HCT116 (cell line): ENCODE results near the gene METTL15. TPM values are rescaled to one million over a fixed set of nuclear protein-coding genes. Genes with fewer than 3 reads are reported as not detected.

Source experiments
- ATAC-seq: fragments of 200-7000 bp; cut with Tn5 transposase; 2 replicates; pipeline ENCODE4 v1.9.1; 2020; ENCODE audit warnings: mild to moderate bottlenecking, moderate library complexity
- BruUV-seq: library from RNA; stranded (reverse); fragments of 400-500 nt; replicated peaks from 2 replicates; lab custom pipeline; 2021; lab: Mats Ljungman, UMichigan
- CTCF ChIA-PET: fragments of 300-600 bp; sonication (Branson Sonifier 250); formaldehyde crosslinking; loops from one replicate; lab custom pipeline; 2021; ENCODE audit warnings: antibody characterized with exemption; lab: Charles Lee
- POLR2A ChIA-PET: fragments of 300-600, 350-600 bp; sonication (Branson Sonifier 250); formaldehyde crosslinking; loops from one replicate; lab custom pipeline; 2021; ENCODE audit warnings: antibody characterized with exemption; lab: Charles Lee
- RAD21 ChIA-PET, 2 experiments: fragments of 300-600 bp; sonication (Branson Sonifier 250); formaldehyde crosslinking; loops; one replicate each; lab custom pipeline; 2023; ENCODE audit warnings: low total read pairs in 2 of 2; ENCODE audit not compliant: uncharacterized antibody in 2 of 2, unreplicated experiment in 2 of 2, low non-redundant PET in 1 of 2; lab: Charles Lee
- DNase-seq: peaks from one replicate; pipeline ENCODE4 v3.0.0-alpha.2; 2010; ENCODE audit warnings: low read depth, low spot score
- H2AFZ ChIP-seq: fragments of 200-600 bp; shearing (Covaris generic), sonication (generic); 2 replicates; pipeline ENCODE4 v1.6.1; 2017; ENCODE audit warnings: low read depth, mixed run types, mixed read lengths, antibody characterized with exemption, low read length; ENCODE audit not compliant: poor library complexity, severe bottlenecking
- H3K27ac ChIP-seq: 2 replicates; pipeline ENCODE4 v1.5.1; 2012; ENCODE audit warnings: low read depth, low read length
- H3K27me3 ChIP-seq: fragments of 200-600 bp; sonication (generic); 2 replicates; pipeline ENCODE4 v1.6.1; 2016; ENCODE audit warnings: mixed run types, low read length, mixed read lengths; ENCODE audit not compliant: insufficient read depth
- H3K36me3 ChIP-seq, 2 experiments: fragments of 200-500 bp in 1 of 2; fragments of 200-600 bp in 1 of 2; sonication (Bioruptor generic) in 1 of 2; sonication (generic) in 1 of 2; 2 replicates each; pipeline versions ENCODE4 v1.5.1 to v1.6.1; 2014 to 2016; ENCODE audit warnings: low read length in 2 of 2, inconsistent platforms in 1 of 2, mixed read lengths in 1 of 2, mixed run types in 1 of 2; ENCODE audit not compliant: insufficient read depth in 2 of 2, control insufficient read depth in 1 of 2
- H3K4me1 ChIP-seq, 2 experiments: fragments of 200-600 bp in 1 of 2; sonication (generic) in 1 of 2; 2 replicates each; pipeline versions ENCODE4 v1.5.1 to v1.6.1; 2012 to 2017; ENCODE audit warnings: low read length in 2 of 2, inconsistent platforms in 1 of 2, mild to moderate bottlenecking in 1 of 2, mixed read lengths in 1 of 2, mixed run types in 1 of 2, moderate library complexity in 1 of 2; ENCODE audit not compliant: insufficient read depth in 2 of 2, control insufficient read depth in 1 of 2
- H3K4me2 ChIP-seq: fragments of 200-600 bp; sonication (generic); 2 replicates; pipeline ENCODE4 v1.6.1; 2017; ENCODE audit warnings: mixed run types, low read length, mixed read lengths
- H3K4me3 ChIP-seq, 2 experiments: fragments of 200-600 bp in 1 of 2; sonication (generic) in 1 of 2; replicated peaks in 1 of 2; 2 replicates each; pipeline ENCODE4 v1.5.1; 2011 to 2016; ENCODE audit warnings: low read length in 2 of 2, control low read depth in 1 of 2, low read depth in 1 of 2, mild to moderate bottlenecking in 1 of 2, mixed read lengths in 1 of 2, mixed run types in 1 of 2
- H3K79me2 ChIP-seq: fragments of 200-600 bp; sonication (generic); 2 replicates; pipeline ENCODE4 v1.6.1; 2017; ENCODE audit warnings: mild to moderate bottlenecking, mixed run types, low read length, moderate library complexity, mixed read lengths; ENCODE audit not compliant: insufficient read depth
- H3K9ac ChIP-seq: fragments of 200-600 bp; sonication (generic); 2 replicates; pipeline ENCODE4 v1.6.1; 2016; ENCODE audit warnings: low read length, mixed read lengths
- H3K9me2 ChIP-seq: fragments of 200-600 bp; sonication (generic), shearing (Covaris generic); 2 replicates; pipeline ENCODE4 v1.6.1; 2017; ENCODE audit warnings: mixed run types, mild to moderate bottlenecking, moderate library complexity; ENCODE audit not compliant: insufficient read depth
- H3K9me3 ChIP-seq, 2 experiments: fragments of 200-500 bp in 1 of 2; fragments of 200-600 bp in 1 of 2; sonication (Bioruptor generic) in 1 of 2; sonication (generic) in 1 of 2; 2 replicates each; pipeline ENCODE4 v1.6.1; 2014 to 2017; ENCODE audit warnings: low read length in 2 of 2, mixed read lengths in 2 of 2, inconsistent platforms in 1 of 2, low read depth in 1 of 2, mild to moderate bottlenecking in 1 of 2, mixed run types in 1 of 2, moderate library complexity in 1 of 2; ENCODE audit not compliant: control insufficient read depth in 1 of 2, insufficient read depth in 1 of 2
- H4K20me1 ChIP-seq: fragments of 200-600 bp; sonication (generic), shearing (Covaris generic); 2 replicates; pipeline ENCODE4 v1.6.1; 2017; ENCODE audit warnings: mixed run types, mild to moderate bottlenecking, moderate library complexity; ENCODE audit not compliant: insufficient read depth
- CTCF ChIP-seq, 3 experiments: fragments of 200-600 bp in 1 of 3; sonication (generic) in 1 of 3; IDR thresholded peaks in 2 of 3; conservative IDR thresholded peaks in 1 of 3; 2 replicates each; pipeline ENCODE4 v1.5.1; 2012 to 2017; ENCODE audit warnings: low read depth in 2 of 3, low read length in 2 of 3, antibody characterized with exemption in 1 of 3, borderline replicate concordance in 1 of 3, control low read depth in 1 of 3, mild to moderate bottlenecking in 1 of 3, mixed read lengths in 1 of 3, mixed run types in 1 of 3, moderate library complexity in 1 of 3; ENCODE audit not compliant: insufficient read depth in 1 of 3
- EGR1 ChIP-seq: IDR thresholded peaks from 2 replicates; pipeline ENCODE4 v1.6.1; 2012; ENCODE audit warnings: low read depth
- EZH2phosphoT487 ChIP-seq: fragments of 200-600 bp; IDR thresholded peaks from 2 replicates; pipeline ENCODE4 v1.6.1; 2018; ENCODE audit warnings: antibody characterized with exemption, borderline replicate concordance
- POLR2A ChIP-seq: IDR thresholded peaks from 2 replicates; pipeline ENCODE4 v1.7.0; 2011; ENCODE audit warnings: borderline replicate concordance; ENCODE audit not compliant: insufficient read depth, insufficient read length; ENCODE audit errors: extremely low read depth
- SIN3A ChIP-seq: IDR thresholded peaks from 2 replicates; pipeline ENCODE4 v1.6.1; 2012; ENCODE audit warnings: low read depth
- SRF ChIP-seq: IDR thresholded peaks from 2 replicates; pipeline ENCODE4 v1.6.1; 2012; ENCODE audit warnings: low read depth
- YY1 ChIP-seq: IDR thresholded peaks from 2 replicates; pipeline ENCODE4 v1.6.1; 2011; ENCODE audit warnings: low read length, low read depth, moderate library complexity, mild to moderate bottlenecking; ENCODE audit not compliant: insufficient replicate concordance; ENCODE audit errors: extremely low read depth
- ZNF274 ChIP-seq: fragments of 200-500 bp; sonication (Bioruptor generic); IDR thresholded peaks from 2 replicates; pipeline ENCODE4 v1.6.1; 2014; ENCODE audit warnings: mild to moderate bottlenecking, low read depth, low read length, inconsistent platforms
- intact Hi-C: fragments of 100-400 bp; cut with micrococcal nuclease; formaldehyde crosslinking; loops from 2 replicates; pipeline ENCODE4 v1.10.0; 2022
- total RNA-seq: library from RNA; stranded (reverse); gene quantifications from one replicate; pipeline ENCODE4 v1.2.1, GENCODE V29; 2021; ENCODE audit not compliant: unreplicated experiment

Gene METTL15
- total RNA-seq, 1 experiment from 2014 or later, result 25.3 TPM

GRCh38 chr11:28142724-28143123 is 34.5 kb downstream of the METTL15 start:
- no TSS peak for BruUV-seq
- CTCF ChIA-PET, result no interaction called here

More at GRCh38 chr11:28142724-28143123, 34.5 kb downstream of the METTL15 start:
- Histone ChIP-seq H3K9me2 (no peaks in the 10 kb centered on the region), H3K36me3 (peaks cover 0 to 31% of the 10 kb centered on the region in 2 experiments; a peak in 2 of 4 replicates), H3K4me3 (no peak overlapping the region), H3K27me3 (no peaks in the 10 kb centered on the region), H3K27ac (no peak overlapping the region), H3K79me2 (peaks cover 8% of the 10 kb centered on the region; the same call in 1 of the 2 replicates), H3K9ac (no peak overlapping the region), H4K20me1 (no peaks in the 10 kb centered on the region), H3K4me1 (peaks cover 44 to 72% of the 10 kb centered on the region in 2 experiments), H3K9me3 (peaks cover 0 to 4% of the 10 kb centered on the region in 2 experiments; a peak in 3 of 4 replicates), H3K4me2 (no peak overlapping the region), H2AFZ (no peak overlapping the region)
- RAD21 ChIA-PET, result no interaction called here
- TF ChIP-seq SIN3A (no peak), EGR1 (no peak), YY1 (no peak), EZH2phosphoT487 (no peak), SRF (no peak), CTCF (IDR thresholded peaks at IDR 0.05 in 2 of 3, conservative IDR thresholded peaks at IDR 0.05 in 1 of 3; ENCODE audit: borderline replicate concordance in 1 of 3, insufficient read depth in 1 of 3, low read depth in 2 of 3, low read length in 2 of 3) (no peak), POLR2A (no peak), ZNF274 (no peak)
- ATAC-seq (no peak), DNase-seq (no peak)
- POLR2A ChIA-PET, result interaction anchor here (1.3 kb wide), 1 partner anchor 444 kb away, joined by 3 read pairs; no protein-coding TSS in a partner anchor
- intact Hi-C loops, result loop anchor here (10.0 kb wide), 1 partner anchor 218 kb away; no protein-coding TSS in a partner anchor
